ENCODE data around the gene DLL3.
"Not testable (repeated sequence)": the region's sequence is repeated elsewhere in the genome, so short reads cannot be mapped to it uniquely, and the experiment has no call there.

The DLL3 gene

GRCh38 chr19:39498798-39499642, at the start of gene DLL3:
Gene DLL3 (plus strand): TSS chr19:39498947. CDS start chr19:39498975, 28 bp downstream.
- DNase-seq (ENCODE audit: low read depth), result no peak

GRCh38 chr19:39449116-39449797, 49.5 kb upstream of the DLL3 start:
- DNase-seq (ENCODE audit: low read depth), result no peak

- not testable (repeated sequence) for DNase-seq (ENCODE audit: low read depth)
Observed at GRCh38 chr19:39451257-39451656, 47.5 kb upstream of the DLL3 start.

DNA sequence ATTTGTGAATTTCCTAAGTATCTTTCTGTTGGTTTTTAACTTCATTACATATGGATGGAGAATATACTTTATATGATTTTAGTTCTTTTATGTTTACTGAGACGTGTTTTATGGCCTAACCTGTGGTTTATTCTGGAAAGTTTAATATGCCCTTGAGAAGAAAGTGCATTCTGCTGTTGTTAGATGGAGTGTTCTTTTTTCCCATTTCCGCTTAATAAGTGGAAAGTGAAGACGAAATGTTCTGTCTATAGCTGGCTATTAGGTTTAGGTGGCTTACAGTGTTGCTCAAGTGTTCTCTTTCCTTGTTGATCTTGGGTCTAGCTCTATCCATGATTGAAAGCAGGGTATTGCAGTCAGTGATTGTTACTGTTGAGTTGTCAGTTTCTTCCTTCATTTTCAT, 35.3 kb upstream of the DLL3 start:
- no peak for DNase-seq (ENCODE audit: low read depth)

DNA sequence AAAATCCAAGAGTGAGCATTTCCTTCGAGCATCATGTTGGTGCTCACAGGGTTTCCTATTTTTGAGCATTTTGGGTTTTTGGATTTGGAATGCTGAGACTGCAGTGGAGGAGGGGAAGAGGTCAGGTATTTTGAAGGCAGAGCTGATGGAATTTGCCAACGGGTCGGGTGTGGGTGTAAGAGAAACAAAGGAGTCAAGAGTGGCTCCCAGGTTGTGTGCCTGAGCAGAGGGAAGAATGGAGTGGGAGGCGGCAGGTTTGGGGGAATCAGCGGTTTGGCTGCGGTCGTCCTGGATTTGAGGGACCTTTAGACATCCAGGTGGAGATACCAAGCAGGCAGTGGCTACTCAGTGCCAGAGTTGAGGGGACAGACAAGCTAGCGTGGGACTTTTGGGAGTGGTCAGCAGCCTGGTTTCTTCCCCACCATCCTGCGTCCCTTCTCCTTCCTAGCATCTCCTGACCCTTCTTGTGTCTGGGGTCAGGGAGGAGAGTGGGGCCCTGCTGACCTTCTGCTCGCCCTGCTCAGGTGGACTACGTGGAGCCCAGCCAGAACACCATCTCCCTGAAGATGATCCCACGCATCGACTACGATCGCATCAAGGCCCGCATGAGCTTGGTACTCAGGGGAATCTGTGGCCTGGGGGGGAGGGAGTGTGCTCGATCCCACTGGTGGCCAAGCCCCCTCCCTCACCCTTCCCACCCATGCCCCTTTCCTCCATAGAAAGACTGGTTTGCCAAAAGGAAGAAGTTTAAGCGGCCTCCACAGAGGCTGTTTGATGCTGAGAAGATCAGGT, 32.6 kb upstream of the DLL3 start:
- DNase-seq (ENCODE audit: low read depth), result no peak

DNA sequence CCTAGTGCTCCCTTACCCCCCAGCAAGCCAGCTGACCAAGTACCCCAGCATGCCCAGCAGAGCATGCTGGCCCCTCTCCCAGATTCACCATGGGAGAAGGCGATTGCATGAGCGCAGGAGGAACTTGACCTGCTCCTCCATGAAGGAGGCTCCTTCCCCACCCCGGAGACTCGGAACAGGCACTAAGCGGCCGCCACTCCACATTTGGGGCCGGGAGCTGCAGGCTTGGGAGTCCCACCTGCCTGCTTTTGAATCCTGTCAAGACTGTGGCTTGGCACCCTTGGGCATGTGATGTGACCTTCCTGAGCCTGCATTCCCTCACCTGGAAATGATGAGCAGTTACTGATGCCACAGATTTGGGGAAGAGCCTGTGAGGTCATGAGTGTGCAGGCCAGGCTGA, 30.8 kb upstream of the DLL3 start:
- no peak for DNase-seq (ENCODE audit: low read depth)

DNA sequence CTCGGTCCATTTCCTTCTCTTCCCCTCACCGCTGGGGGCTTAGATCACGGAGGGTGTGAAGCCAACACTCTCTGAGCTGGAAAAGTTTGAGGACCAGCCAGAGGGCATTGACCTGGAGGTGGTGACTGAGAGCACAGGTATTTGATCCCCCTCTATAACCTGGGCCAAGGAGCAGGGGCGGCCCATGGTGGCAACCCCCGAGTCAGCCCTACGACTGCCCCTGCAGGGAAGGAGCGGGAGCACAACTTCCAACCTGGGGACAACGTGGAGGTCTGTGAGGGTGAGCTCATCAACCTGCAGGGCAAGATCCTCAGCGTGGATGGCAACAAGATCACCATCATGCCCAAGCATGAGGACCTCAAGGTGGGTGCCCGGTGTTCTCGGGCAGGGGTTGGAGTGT, 29.7 kb upstream of the DLL3 start:
- no peak for DNase-seq (ENCODE audit: low read depth)

DNA sequence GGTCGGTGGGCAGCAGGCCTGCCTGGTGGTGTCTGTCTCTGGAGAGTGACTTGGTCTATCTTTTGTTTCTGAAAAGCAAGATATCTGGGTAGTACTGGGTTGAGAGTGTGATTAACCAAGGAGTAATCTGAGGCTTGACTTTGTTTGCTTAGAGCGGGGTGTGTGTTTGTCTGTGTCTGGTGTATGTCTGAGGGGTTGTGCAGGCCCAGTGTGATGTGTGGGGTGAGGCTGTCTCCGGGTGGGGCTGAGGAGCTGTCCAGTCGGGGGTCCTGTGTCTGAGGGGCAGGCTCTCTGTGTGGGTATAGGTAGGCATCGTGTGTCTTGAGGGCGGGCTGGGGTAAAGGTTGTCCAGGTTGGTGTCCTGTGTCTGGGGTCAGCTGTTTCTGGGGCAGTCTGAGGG, 29.2 kb upstream of the DLL3 start:
- no peak for DNase-seq (ENCODE audit: low read depth)

DNA sequence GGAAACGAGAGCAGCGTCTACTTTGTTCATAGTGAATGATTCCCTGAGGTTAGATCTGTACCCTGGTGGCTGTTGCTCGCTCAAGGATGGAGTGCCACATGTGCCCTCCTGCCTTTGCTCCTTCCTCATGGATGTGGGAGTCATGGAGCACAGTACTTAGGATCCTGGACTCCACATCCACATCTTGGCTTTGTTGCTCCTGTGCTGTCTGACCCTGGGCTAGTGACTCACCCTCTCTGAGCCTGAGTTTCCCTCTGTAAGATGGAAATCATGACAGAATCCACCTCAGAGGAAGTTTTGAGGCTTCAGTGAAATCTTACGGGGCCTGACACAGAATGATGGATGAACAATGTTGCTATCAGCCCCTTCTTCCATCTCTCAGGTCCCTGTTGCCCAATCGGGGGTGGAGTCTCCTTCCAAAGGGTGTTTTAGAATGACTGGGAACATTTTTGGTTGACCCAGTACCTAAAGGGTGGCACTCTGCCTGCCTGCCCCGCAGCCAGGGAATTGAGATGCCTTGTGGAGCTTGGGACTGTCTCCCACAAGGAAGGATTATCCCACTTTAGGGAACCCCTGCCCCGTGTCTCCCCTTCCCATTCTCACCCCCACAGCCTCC, 27.9 kb upstream of the DLL3 start:
- no peak for DNase-seq (ENCODE audit: low read depth)

DNA sequence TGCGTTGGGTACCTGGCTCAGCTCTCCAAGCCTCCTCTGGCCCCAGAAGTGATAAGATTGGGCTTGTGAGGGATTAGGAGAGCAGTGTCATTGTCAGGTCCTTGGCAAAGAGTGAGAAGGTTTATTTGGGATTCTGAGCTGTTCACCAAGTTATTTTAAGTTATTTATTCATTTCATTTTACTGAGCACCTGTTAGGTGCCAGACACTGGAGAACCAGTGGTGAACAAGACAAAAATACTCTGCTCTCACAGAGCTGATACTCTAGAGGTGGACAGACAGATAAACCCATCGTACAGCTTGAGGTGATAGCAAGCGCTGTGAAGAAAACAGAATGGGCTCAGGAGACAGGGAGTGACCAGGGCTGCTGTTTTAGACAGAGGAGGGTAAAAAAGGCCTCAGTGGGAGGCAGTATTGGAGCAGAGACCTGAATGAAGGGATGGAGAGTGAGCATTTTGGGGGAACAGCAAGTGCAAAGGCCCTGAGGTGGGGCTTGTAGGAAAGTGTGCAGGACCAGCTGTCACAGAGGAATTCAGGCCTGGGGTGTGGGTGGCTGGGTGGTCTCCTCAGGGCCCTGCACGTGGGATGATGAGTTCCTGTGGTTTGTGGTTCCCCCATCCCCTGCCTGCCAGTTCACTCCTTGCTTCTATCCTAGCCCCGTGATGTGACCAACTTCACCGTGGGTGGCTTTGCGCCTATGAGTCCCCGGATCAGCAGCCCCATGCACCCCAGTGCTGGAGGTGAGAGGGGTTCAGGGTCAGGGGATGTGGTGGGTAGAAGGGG, 26.8 kb upstream of the DLL3 start:
- DNase-seq (ENCODE audit: low read depth), result no peak

GRCh38 chr19:39472746-39473442, 25.9 kb upstream of the DLL3 start:
- no peak for DNase-seq (ENCODE audit: low read depth)

- DNase-seq (ENCODE audit: low read depth), result no peak
Observed at GRCh38 chr19:39473443-39473960, 25.2 kb upstream of the DLL3 start.

GRCh38 chr19:39474139-39474620, 24.6 kb upstream of the DLL3 start:
- peak; percentile 50 for DNase-seq (ENCODE audit: low read depth)

GRCh38 chr19:39475748-39476147, 23.0 kb upstream of the DLL3 start:
- no peak for DNase-seq (ENCODE audit: low read depth)

DNA sequence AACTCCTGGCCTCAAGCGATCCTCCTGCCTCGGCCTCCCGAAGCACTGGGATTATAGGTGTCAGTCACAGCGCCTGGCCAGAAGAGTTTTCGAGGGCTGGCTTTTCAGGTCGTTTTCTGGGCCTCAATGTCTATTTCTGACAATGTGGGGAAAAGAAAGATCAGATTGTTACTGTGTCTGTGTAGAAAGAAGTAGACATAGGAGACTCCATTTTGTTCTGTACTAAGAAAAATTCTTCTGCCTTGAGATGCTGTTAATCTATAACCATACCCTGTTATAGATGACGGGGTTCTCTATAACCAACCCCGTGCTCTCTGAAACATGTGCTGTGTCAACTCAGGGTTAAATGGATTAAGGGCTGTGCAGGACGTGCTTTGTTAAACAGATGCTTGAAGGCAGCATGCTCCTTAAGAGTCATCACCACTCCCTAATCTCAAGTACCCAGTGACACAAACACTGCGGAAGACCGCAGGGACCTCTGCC, 19.4 kb upstream of the DLL3 start:
- not testable (repeated sequence) for DNase-seq (ENCODE audit: low read depth)

- no peak for DNase-seq (ENCODE audit: low read depth)
Observed at GRCh38 chr19:39479916-39480315, 18.8 kb upstream of the DLL3 start.

- DNase-seq (ENCODE audit: low read depth), result peak; percentile 98
Observed at GRCh38 chr19:39480337-39481228, 18.2 kb upstream of the DLL3 start, which contains the start of gene TIMM50. Gene TIMM50 (plus strand): TSS chr19:39480838. CDS start chr19:39480854, 16 bp downstream.

- DNase-seq (ENCODE audit: low read depth), result no peak
Observed at GRCh38 chr19:39481229-39481545, 17.6 kb upstream of the DLL3 start.

- no peak for DNase-seq (ENCODE audit: low read depth)
Observed at GRCh38 chr19:39481676-39482075, 17.1 kb upstream of the DLL3 start.

Data from stimulated activated CD8-positive, alpha-beta memory T cell treated with anti-CD3 and anti-CD28 coated beads, Interleukin-15, amount 100 ng/mL, for 24 hours (primary cell).